Measurements from ENCODE around the gene CHST11.
A peak's percentile ranks its signal among the peaks of the same experiment; 100 is the strongest.

Gene CHST11

GRCh38 chr12:104460973-104461698, 4.4 kb downstream of the CHST11 start:
- DNase-seq = no peak

GRCh38 chr12:104462325-104462724, 5.6 kb downstream of the CHST11 start:
- DNase-seq = no peak

- DNase-seq = no peak
Observed at GRCh38 chr12:104462931-104463339, 6.2 kb downstream of the CHST11 start.

GRCh38 chr12:104463368-104463767, 6.6 kb downstream of the CHST11 start:
- DNase-seq = no peak

GRCh38 chr12:104464899-104465298, 8.2 kb downstream of the CHST11 start:
- DNase-seq = no peak

GRCh38 chr12:104466709-104467345, 10.1 kb downstream of the CHST11 start:
- DNase-seq = no peak

GRCh38 chr12:104467346-104467837, 10.6 kb downstream of the CHST11 start:
- DNase-seq = no peak

- no peak for DNase-seq
Observed at GRCh38 chr12:104468371-104468770, 11.6 kb downstream of the CHST11 start.

- no peak for DNase-seq
Observed at GRCh38 chr12:104469066-104469465, 12.3 kb downstream of the CHST11 start.

GRCh38 chr12:104469523-104469922, 12.8 kb downstream of the CHST11 start:
- no peak for DNase-seq

- DNase-seq = no peak
Observed at GRCh38 chr12:104470521-104470920, 13.8 kb downstream of the CHST11 start.

GRCh38 chr12:104471336-104471735, 14.6 kb downstream of the CHST11 start:
- no peak for DNase-seq

- no peak for DNase-seq
Observed at GRCh38 chr12:104472748-104473147, 16.0 kb downstream of the CHST11 start.

- DNase-seq = no peak
Observed at GRCh38 chr12:104473374-104473983, 16.7 kb downstream of the CHST11 start.

- DNase-seq = peak; percentile 74
Observed at GRCh38 chr12:104475271-104475670, 18.5 kb downstream of the CHST11 start.

- no peak for DNase-seq
Observed at GRCh38 chr12:104477510-104478390, 21.0 kb downstream of the CHST11 start.

GRCh38 chr12:104478396-104479122, 21.8 kb downstream of the CHST11 start:
- no peak for DNase-seq

GRCh38 chr12:104479123-104479662, 22.4 kb downstream of the CHST11 start:
- no peak for DNase-seq

- no peak for DNase-seq
Observed at GRCh38 chr12:104480012-104480411, 23.3 kb downstream of the CHST11 start.

GRCh38 chr12:104480826-104481440, 24.2 kb downstream of the CHST11 start:
- no peak for DNase-seq

GRCh38 chr12:104482113-104482512, 25.4 kb downstream of the CHST11 start:
- no peak for DNase-seq

GRCh38 chr12:104482748-104483147, 26.0 kb downstream of the CHST11 start:
- DNase-seq = no peak

All from NCI-H69 (cell line).